Measurements from ENCODE around the gene NFS1. TPM values are rescaled to one million over a fixed set of nuclear protein-coding genes. Genes with fewer than 3 reads are reported as not detected.

NFS1 gene
- total and polyA plus RNA-seq, 3 donors from 2014 or later = 84.1 to 90.6 (median 86.6) TPM

- H3K4me1 ChIP-seq = no peaks in the 10 kb centered on the region
- TF ChIP-seq CTCF (IDR thresholded peaks at IDR 0.05) = no peak
- TF ChIP-seq POLR2A (IDR thresholded peaks at IDR 0.05) = no peak
- no peaks in the 10 kb centered on the region for H3K27me3 ChIP-seq
- 58 to 74% methylated on average over 3 of the region's 3 CpGs for WGBS, 2 donors
- H3K4me3 ChIP-seq = no peak overlapping the region
- no peak for DNase-seq
- no peaks in the 10 kb centered on the region for H3K9me3 ChIP-seq
- H3K36me3 ChIP-seq (ENCODE audit: low read depth, missing control alignments) = peaks cover 4% of the 10 kb centered on the region
- H3K27ac ChIP-seq = no peak overlapping the region
- intact Hi-C loops (cut with DNase I; ENCODE audit: low total_unique reads) = no loop called here
Measured at GRCh38 chr20:35721621-35722020, 22.5 kb upstream of the NFS1 start.

- no peaks in the 10 kb centered on the region for H3K4me1 ChIP-seq
Measured at GRCh38 chr20:35721219-35721618, 22.1 kb upstream of the NFS1 start.

GRCh38 chr20:35720165-35721123, 21.3 kb upstream of the NFS1 start:
- H3K27ac ChIP-seq = no peak overlapping the region
- TF ChIP-seq POLR2A (IDR thresholded peaks at IDR 0.05) (no peak), CTCF (IDR thresholded peaks at IDR 0.05) (no peak)
- no peak for DNase-seq

More at GRCh38 chr20:35721219-35721618, 22.1 kb upstream of the NFS1 start:
- Histone ChIP-seq H3K9me3 (no peaks in the 10 kb centered on the region), H3K36me3 (ENCODE audit: low read depth, missing control alignments) (peaks cover 4% of the 10 kb centered on the region), H3K27me3 (no peaks in the 10 kb centered on the region), H3K4me3 (no peak overlapping the region), H3K27ac (no peak overlapping the region)
- DNase-seq = no peak
- 87 to 89% methylated on average over 3 of the region's 3 CpGs for WGBS, 2 donors
- TF ChIP-seq POLR2A (IDR thresholded peaks at IDR 0.05) = no peak
- TF ChIP-seq CTCF (IDR thresholded peaks at IDR 0.05) = no peak
- intact Hi-C loops (cut with DNase I; ENCODE audit: low total_unique reads) = no loop called here

GRCh38 chr20:35719717-35720116, 20.6 kb upstream of the NFS1 start:
- Histone ChIP-seq H3K4me1 (no peaks in the 10 kb centered on the region), H3K9me3 (no peaks in the 10 kb centered on the region), H3K27ac (no peak overlapping the region), H3K27me3 (no peaks in the 10 kb centered on the region), H3K4me3 (no peak overlapping the region), H3K36me3 (ENCODE audit: low read depth, missing control alignments) (peaks cover 1% of the 10 kb centered on the region)
- no peak for DNase-seq
- TF ChIP-seq CTCF (IDR thresholded peaks at IDR 0.05) (no peak), POLR2A (IDR thresholded peaks at IDR 0.05) (no peak)
- intact Hi-C loops (cut with DNase I; ENCODE audit: low total_unique reads) = no loop called here
- WGBS, 2 donors = 70 to 87% methylated on average over 8 of the region's 8 CpGs

More at GRCh38 chr20:35720165-35721123, 21.3 kb upstream of the NFS1 start:
- intact Hi-C loops (cut with DNase I; ENCODE audit: low total_unique reads) = no loop called here
- H3K9me3 ChIP-seq = no peaks in the 10 kb centered on the region
- no peak overlapping the region for H3K4me3 ChIP-seq
- no peaks in the 10 kb centered on the region for H3K27me3 ChIP-seq
- 90 to 93% methylated on average over 13 of the region's 13 CpGs for WGBS, 2 donors
- no peaks in the 10 kb centered on the region for H3K4me1 ChIP-seq
- H3K36me3 ChIP-seq (ENCODE audit: low read depth, missing control alignments) = peaks cover 4% of the 10 kb centered on the region
